ENCODE data around the gene IQCB1.
A peak's percentile ranks its signal among the peaks of the same experiment; 100 is the strongest.
"Not testable (repeated sequence)": the region's sequence is repeated elsewhere in the genome, so short reads cannot be mapped to it uniquely, and the experiment has no call there.

The IQCB1 gene

DNA sequence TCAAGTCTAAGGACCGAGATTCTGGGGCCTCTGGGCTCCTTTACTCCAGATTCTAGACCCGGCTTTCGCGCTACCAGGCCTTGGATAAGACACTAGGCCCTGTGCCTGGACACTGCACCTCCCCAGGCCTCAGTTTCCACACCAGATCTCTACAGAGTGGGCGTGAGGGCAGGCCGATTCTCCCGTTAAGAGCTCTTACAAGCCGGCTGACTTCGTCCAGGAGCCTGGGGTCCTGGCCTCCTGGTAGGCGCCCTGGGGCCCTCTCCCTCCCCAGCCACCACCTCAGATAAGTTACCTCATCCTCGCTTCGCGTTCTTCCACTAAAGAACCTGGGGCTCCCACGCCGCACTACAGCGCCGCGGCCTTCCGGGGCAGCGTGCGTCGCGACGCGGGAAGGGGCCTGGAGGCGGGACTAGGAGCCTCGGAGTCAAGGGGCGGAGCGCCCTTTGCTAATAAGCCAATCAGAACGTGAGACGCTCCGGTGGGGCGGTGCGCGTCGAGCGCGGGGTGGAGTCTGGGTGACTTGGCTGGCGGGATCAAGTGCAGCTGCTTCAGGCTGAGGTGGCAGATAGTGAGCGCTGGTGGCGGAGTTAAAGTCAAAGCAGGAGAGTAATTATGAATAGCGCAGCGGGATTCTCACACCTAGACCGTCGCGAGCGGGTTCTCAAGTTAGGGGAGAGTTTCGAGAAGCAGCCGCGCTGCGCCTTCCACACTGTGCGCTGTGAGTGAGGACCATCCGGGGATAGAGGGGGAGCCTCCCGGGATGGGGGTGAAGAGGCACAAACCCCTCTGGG is at the start of gene IQCB1, which contains the start of gene EAF2:
Gene IQCB1, minus strand, starts transcription at position 390 of the 794 bp plus-strand sequence. CDS start 6,100 bp downstream, outside the sequence.
Gene EAF2, plus strand, starts transcription at position 539 of the 794 bp plus-strand sequence. Its CDS starts 77 bp downstream, at position 616.
- peak; percentile 84 to 94 (median 90) for DNase-seq (ENCODE audit: low read depth in 3 of 3, low spot score in 1 of 3)

DNA sequence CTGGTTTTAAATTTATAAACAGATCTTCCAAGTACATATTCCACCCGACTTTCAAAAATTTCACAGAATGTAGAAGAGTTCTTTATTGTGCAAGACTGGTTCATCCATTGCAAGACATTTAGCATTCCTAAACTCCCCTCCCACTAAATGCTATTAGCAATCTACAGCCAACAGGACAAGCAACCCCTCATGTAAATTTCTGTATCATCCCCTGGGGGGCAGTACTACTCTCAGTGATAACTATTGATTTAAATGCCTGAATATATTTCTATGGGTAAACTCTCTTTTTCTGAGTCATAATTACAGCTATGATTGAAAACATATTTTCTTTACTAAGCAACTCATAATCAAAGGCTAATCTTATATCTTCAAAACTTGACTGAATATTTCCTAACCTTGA is 48.6 kb upstream of the IQCB1 start:
- no peak for DNase-seq (ENCODE audit: low read depth in 3 of 3, low spot score in 1 of 3)

- no peak for DNase-seq (ENCODE audit: low read depth in 3 of 3, low spot score in 1 of 3)
These were observed 43.6 kb upstream of the IQCB1 start for GRCh38 chr3:121878411-121878810.

DNA sequence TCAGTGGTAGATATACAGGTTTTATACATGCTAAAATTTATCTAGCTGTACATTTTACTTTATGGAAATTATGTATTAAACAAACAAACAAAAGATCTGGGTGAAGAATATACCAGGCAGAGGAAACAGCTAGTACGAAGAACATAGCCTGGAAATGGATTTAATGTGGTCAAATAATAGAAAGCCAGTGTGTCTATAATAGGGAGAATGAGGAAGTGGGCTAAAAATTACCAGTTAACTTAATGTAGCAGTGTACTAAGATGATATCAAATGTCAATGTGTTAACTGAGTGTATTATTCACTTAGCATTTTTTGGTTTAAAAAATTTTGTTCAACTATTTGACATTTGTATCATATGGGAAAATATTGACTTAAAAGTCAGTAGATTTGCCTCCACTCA is 36.6 kb upstream of the IQCB1 start:
- no peak for DNase-seq (ENCODE audit: low read depth in 3 of 3, low spot score in 1 of 3)

- DNase-seq (ENCODE audit: low read depth in 3 of 3, low spot score in 1 of 3) = no peak
These were observed 35.9 kb upstream of the IQCB1 start for GRCh38 chr3:121870717-121871116.

GRCh38 chr3:121869736-121870135 is 34.9 kb upstream of the IQCB1 start:
- DNase-seq (ENCODE audit: low read depth in 3 of 3, low spot score in 1 of 3) = no peak

DNA sequence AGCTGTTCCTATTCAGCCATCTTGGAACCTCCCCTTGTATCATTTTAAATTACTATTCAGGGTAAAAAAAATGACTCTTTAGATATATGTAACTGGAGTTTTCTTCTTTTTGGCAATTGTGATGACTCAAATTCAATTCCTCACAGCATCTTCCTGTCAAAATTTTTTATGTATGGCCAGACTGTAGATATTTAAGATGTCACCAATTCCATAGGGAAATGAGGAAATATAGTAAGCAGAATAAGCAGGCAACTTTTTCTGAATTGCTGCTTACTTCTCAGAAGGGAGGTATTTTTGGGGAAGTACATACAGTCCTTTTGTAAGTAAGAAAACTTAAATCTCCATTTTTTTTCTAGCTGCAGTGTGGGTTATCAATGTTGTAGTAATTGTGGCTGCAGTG is 28.9 kb upstream of the IQCB1 start:
- DNase-seq (ENCODE audit: low read depth in 3 of 3, low spot score in 1 of 3) = no peak

DNA sequence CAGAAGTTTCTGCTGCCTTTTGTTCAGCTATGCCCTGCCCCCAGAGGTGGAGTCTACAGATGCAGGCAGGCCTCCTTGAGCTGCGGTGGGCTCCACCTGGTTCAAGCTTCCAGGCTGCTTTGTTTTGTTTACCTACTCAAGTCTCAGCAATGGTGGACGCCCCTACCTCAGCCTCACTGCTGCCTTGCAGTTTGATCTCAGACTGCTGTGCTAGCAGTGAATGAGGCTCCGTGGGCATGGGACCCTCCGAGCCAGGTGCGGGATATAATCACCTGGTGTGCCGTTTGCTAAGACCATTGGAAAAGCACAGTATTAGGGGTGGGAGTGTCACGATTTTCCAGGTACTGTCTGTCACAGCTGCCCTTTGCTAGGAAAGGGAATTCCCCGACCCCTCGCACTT is 28.4 kb upstream of the IQCB1 start:
- DNase-seq (ENCODE audit: low read depth in 3 of 3, low spot score in 1 of 3) = not testable (repeated sequence)

GRCh38 chr3:121857778-121858177 is 22.9 kb upstream of the IQCB1 start:
- DNase-seq (ENCODE audit: low read depth in 3 of 3, low spot score in 1 of 3) = not testable (repeated sequence)

DNA sequence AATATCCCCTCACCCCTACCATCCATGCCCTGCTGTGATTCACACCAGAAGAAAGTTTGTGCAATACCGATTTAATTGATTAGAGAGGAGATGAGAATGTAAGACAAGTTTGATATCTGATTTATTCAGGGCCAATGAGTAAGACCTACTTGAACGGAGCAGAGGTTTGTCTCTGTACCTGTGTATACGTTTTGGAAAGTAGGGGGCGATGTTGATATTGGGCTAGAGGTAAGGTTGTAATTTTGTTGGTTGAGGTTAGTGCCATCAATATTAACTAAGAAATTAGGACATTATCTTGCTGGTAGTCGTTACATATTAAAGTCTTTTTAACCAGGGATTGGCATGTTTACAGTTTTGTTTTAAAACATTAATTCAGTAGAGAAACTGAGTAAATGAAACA is 20.7 kb upstream of the IQCB1 start:
- no peak for DNase-seq (ENCODE audit: low read depth in 3 of 3, low spot score in 1 of 3)

DNA sequence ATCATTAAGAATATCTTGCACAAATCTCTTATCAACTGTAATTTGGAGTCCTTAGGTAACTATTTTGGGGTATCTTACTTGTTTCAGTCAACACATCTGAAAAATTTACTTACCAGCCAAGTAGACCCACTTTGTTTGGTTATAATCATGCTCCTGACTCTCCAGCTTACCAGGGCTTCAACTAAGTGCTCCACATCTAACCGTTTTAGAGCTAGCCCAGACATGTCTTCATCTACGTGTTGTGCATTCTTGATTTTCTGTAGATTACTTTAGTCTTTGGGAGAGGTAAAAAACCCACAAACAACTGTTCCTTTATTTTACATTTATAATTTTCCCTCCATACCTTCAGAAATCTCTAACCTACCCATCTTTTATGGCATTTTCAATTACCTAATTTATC is 17.4 kb upstream of the IQCB1 start:
- DNase-seq (ENCODE audit: low read depth in 3 of 3, low spot score in 1 of 3) = no peak

DNA sequence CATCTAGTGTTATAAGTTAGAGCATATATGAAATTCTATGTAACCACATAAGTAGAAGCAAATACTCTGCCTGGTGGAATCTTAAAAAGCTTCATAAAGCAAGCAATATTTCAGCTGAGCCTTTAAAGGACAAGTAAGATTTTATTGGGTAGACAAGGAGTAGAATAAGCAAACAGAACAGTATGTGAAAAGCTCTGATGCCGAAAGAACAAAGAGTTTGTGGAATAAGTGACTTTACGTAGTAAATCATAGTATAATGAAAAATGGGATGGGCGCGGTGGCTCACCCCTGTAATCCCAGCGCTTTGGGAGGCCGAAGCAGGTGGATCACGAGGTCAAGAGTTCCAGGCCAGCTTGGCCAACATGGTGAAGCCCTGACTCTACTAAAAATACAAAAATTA is 10.0 kb upstream of the IQCB1 start:
- DNase-seq (ENCODE audit: low read depth in 3 of 3, low spot score in 1 of 3) = no peak

- DNase-seq (ENCODE audit: low read depth in 3 of 3, low spot score in 1 of 3) = no peak
These were observed 5.1 kb upstream of the IQCB1 start for GRCh38 chr3:121839962-121840361.

- DNase-seq (ENCODE audit: low read depth in 3 of 3, low spot score in 1 of 3) = no peak
These were observed 1.6 kb upstream of the IQCB1 start for GRCh38 chr3:121836481-121836880.

GRCh38 chr3:121836064-121836463 is 1.2 kb upstream of the IQCB1 start:
- DNase-seq (ENCODE audit: low read depth in 3 of 3, low spot score in 1 of 3) = no peak

DNA sequence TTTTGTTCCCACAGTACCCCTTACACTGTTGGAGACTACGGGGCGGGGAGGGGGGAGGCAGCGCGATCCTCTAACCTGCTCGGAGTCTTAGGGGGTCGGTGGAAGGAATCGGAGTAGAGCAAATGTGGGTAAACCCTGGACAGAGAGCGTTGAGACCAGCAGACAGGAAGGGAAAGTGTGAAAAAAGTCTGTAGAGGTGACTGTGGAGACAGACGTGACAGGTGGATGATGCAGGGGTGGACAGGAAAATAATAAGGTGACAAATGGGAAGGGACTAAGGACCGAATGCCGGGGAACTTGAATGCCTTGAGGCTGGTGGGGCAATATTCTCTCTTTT is 573 bp upstream of the IQCB1 start:
- no peak for DNase-seq (ENCODE audit: low read depth in 3 of 3, low spot score in 1 of 3)

DNA sequence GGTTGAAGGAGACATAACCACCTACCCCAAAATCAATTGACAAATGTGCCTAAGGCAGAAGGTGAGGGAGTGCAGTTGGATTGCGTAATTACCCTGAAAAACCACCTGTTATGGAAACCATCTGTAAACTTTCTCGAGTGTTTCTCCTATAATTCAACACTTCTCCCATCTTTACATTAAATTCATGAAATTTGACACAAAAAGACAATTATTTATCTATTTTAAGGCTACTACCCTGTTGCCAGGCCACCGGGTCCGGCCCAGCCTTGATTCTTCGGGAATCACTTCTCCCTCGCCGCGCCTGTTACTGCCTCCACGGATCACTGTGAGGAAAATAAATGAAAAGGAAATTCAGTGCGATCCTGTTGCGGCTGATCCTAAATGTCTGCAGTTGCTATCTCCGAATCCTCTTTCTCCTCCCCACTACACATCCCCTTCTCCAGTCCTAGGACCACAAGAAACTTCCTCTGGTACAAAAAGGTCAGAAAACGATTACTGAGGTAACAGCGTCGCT is 646 bp downstream of the IQCB1 start:
- DNase-seq (ENCODE audit: low read depth in 3 of 3, low spot score in 1 of 3) = no peak

- DNase-seq (ENCODE audit: low read depth in 3 of 3, low spot score in 1 of 3) = no peak
These were observed 11.9 kb downstream of the IQCB1 start for GRCh38 chr3:121822973-121823372.

GRCh38 chr3:121821421-121822199 is 13.2 kb downstream of the IQCB1 start:
- DNase-seq (ENCODE audit: low read depth in 3 of 3, low spot score in 1 of 3) = no peak

DNA sequence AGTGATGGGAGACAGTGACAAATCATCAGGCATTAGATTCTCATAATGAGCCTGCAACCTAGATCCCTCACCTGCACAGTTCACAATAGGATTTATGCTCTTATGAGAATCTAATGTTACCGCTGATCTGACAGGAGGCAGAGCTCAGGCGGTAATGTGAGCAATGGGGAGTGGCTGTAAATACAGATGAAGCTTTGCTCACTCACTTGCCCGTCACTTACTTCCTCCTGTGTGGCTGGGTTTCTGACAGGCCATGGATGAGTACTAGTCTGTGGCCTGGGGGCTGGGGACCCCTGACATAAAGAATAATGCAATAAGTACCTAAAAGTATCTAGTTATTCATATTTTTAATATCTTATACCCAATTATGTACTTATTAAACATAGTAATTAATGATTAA is 15.6 kb downstream of the IQCB1 start:
- no peak for DNase-seq (ENCODE audit: low read depth in 3 of 3, low spot score in 1 of 3)

- no peak for DNase-seq (ENCODE audit: low read depth in 3 of 3, low spot score in 1 of 3)
These were observed 16.3 kb downstream of the IQCB1 start for GRCh38 chr3:121818578-121818977.

GRCh38 chr3:121817753-121818152 is 17.1 kb downstream of the IQCB1 start:
- no peak for DNase-seq (ENCODE audit: low read depth in 3 of 3, low spot score in 1 of 3)

All from stimulated activated CD4-positive, alpha-beta T cell treated with anti-CD3 and anti-CD28 coated beads, TNF-alpha, amount 100 ng/mL, for 1 hour (primary cell).